NCI-H2029 (cell line): Measurements from ENCODE around the gene KRTAP12-4.
"Not testable (repeated sequence)": the region's sequence is repeated elsewhere in the genome, so short reads cannot be mapped to it uniquely, and the experiment has no call there.

Source experiments
- DNase-seq: peaks from one replicate; lab custom pipeline; 2025; lab: John Stamatoyannopoulos, UW

KRTAP12-4 gene

GRCh38 chr21:44610157-44610843 lies 44.2 kb downstream of the KRTAP12-4 start:
- DNase-seq: not testable (repeated sequence)

GRCh38 chr21:44609193-44609592 lies 45.3 kb downstream of the KRTAP12-4 start:
- DNase-seq: no peak

GRCh38 chr21:44606495-44606894 lies 48.0 kb downstream of the KRTAP12-4 start:
- no peak for DNase-seq
